Stimulated activated CD8-positive, alpha-beta memory T cell treated with anti-CD3 and anti-CD28 coated beads, Interleukin-15, amount 100 ng/mL, for 1 hour (primary cell): ENCODE data around the gene ANO7.

ENCODE experiments used
- DNase-seq: peaks from one replicate; pipeline ENCODE4 v3.0.0-alpha.2; 2020; ENCODE audit warnings: low read depth

ANO7 gene, protein sequence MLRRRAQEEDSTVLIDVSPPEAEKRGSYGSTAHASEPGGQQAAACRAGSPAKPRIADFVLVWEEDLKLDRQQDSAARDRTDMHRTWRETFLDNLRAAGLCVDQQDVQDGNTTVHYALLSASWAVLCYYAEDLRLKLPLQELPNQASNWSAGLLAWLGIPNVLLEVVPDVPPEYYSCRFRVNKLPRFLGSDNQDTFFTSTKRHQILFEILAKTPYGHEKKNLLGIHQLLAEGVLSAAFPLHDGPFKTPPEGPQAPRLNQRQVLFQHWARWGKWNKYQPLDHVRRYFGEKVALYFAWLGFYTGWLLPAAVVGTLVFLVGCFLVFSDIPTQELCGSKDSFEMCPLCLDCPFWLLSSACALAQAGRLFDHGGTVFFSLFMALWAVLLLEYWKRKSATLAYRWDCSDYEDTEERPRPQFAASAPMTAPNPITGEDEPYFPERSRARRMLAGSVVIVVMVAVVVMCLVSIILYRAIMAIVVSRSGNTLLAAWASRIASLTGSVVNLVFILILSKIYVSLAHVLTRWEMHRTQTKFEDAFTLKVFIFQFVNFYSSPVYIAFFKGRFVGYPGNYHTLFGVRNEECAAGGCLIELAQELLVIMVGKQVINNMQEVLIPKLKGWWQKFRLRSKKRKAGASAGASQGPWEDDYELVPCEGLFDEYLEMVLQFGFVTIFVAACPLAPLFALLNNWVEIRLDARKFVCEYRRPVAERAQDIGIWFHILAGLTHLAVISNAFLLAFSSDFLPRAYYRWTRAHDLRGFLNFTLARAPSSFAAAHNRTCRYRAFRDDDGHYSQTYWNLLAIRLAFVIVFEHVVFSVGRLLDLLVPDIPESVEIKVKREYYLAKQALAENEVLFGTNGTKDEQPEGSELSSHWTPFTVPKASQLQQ

GRCh38 chr2:241188361-241189092 is at the start of gene ANO7:
Gene ANO7 (plus strand): TSS chr2:241188677. CDS start chr2:241190064, 1,387 bp downstream.
- DNase-seq: no peak

DNA sequence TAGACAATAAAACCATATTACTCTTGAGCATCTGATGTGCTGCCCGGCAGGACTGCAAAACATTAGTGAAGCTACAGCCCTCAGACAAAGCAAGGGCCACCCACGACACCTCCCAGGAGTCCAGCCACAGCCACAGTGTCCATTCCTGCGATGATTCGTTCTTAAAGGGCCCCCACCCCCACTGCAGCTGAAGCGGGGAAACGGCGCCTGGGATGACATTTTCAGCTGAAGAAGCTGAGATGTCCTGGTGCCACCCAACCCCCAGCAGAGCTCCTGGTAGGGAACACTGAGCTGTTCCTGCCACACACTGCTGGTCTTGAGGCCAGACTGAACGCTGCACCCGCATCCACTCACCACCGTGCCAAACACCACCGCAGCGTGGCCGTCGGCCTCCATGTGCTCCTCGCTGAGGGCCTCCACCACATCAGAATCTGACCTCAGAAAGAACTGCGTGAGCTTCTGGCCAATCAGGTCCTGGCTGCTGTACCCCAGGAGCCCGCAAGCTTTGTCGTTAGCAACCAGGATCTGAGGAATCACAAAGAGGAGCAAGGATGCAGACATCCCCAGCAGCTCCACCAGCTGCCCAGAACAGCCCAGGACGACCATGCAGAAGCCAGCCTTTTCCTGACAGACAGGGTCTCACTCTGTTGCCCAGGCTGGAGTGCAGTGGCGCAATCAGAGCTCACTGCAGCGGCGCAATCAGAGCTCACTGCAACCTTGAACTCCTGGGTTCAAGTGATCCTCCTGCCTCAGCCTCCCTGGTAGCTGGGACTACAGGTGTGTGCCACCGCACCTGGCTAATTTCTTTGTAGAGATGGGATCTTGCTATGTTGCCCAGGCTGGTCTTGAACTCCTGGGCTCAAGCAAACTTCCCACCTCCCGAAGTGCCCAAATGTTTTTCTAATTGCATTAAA is 48.7 kb upstream of the ANO7 start:
- no peak for DNase-seq

DNA sequence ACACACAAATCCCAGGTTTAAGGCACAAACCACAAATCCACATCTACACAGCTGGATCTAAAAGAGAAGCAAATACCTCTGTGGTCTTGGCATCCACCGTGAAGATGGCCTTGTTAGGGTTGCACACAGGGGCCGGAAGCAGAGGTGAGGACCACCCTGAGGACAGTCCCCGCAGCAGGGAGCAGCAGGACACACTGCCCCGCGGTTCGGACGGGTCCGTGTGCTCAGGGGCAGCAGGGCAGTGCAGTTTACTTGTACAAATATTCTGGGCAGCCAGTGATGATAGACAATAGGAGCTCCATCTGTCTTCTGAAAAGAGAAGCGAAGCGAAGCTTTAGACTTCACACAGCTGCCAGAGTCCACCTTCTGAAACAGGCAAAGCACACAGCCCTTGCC is 48.0 kb upstream of the ANO7 start:
- no peak for DNase-seq

DNA sequence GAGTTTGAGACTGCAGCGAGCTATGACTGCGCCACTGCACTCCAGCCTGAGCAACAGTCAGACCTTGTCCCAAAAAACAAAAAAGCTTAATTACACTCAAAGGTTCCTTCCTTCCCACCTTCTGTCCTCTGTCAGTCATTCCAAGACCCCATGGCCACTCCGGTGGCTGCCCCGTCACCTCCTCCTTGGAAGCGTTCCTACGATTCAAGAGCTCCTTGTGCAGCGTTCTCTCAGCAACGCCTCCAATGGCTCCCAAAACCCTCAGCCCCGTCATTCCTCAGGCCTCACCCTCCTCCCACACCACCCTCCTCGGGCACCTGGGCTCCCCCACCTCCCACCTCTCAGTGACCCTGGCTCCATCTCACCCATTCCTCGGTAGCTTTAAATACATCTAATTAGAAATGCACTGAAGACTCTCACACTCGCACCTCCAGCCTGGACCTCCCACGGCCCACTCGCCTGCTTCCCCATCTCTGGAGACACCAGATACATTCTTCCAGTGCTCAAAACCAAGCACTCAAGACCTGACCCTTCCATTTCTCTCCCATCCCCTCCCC is 47.2 kb upstream of the ANO7 start:
- no peak for DNase-seq

DNA sequence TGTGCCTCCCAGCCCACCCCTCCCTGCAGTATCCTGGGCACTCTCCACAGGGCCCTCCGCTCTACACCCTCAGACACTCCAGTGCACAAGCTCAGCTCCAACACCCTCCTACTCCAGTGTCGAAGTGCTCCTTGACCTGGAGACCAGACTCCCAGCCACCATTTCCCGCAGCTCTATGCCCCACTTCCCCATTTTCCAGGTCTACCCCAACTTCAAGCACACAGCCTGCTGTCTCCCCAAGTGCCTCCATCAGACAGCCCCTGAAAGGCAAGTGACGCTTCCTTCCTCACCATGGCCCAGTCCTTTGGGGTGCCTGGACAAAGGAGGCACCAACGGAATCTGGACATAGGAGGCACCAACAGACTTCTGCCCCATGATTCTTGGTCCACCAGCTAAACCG is 46.4 kb upstream of the ANO7 start:
- no peak for DNase-seq

DNA sequence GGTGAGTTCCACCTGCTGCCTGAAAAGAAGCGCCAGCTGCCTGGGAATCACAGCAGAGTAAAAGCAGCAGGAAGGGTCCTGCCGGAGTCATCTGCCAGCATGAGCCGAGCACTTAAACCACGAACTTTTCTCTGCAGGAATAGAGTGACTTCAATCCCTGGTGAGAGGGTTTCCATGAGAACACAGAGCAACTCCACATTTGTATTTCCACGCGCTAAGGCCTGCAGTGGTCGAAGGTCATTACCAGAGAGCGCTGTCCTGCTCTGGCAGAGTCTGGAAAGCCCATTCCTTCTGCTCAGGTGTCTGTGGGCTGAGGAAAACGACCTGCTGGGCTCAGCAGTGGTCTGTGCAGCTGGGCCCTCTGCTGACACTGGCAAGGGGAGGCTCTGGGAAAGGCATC is 45.9 kb upstream of the ANO7 start:
- no peak for DNase-seq

- DNase-seq: no peak
Measured at GRCh38 chr2:241146286-241146685, 42.2 kb upstream of the ANO7 start.

DNA sequence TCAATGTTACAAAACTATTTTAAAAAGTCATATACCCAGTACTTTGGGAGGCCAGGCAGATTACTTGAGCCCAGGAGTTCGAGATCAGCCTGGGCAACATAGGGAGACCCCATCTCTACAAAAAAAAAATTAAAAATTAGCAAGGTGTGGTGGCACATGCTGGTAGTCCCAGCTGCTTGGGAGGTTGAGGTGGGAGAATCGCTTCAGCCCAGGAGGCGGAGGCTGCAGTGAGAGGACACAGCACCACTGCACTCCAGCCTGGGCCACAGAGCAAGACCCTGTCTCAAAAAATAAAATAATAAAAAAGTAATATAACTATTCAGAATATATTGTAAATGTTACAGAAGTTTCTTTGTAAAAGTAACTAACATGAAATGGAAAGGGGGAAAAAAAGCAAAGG is 41.1 kb upstream of the ANO7 start:
- DNase-seq: no peak

GRCh38 chr2:241148239-241148638 is 40.2 kb upstream of the ANO7 start:
- DNase-seq: no peak

GRCh38 chr2:241148891-241149674 is 39.4 kb upstream of the ANO7 start, which contains the start of gene PASK:
Gene PASK (minus strand): TSS chr2:241149472. CDS start chr2:241143032, 6,440 bp downstream.
- peak; percentile 88 for DNase-seq

DNA sequence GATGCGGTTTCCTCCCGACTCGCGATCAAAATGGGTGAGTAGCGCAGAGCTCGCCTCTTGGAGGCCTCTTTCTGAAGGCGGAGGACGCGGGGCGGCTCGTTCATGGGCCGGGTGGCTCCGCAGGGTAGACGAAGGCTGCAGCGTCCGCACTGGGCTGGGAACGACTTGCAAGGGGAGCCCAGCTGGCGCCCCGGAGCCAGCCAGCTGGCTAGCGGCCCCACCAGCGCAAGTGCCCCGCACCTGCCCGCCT is 38.9 kb upstream of the ANO7 start:
- DNase-seq: no peak

GRCh38 chr2:241149925-241150659 is 38.4 kb upstream of the ANO7 start, which contains the start of gene PPP1R7:
Gene PPP1R7 (plus strand): TSS chr2:241150467. CDS start chr2:241150496, 29 bp downstream.
- DNase-seq: peak; percentile 86

GRCh38 chr2:241150660-241151530 is 37.6 kb upstream of the ANO7 start:
- DNase-seq: no peak

DNA sequence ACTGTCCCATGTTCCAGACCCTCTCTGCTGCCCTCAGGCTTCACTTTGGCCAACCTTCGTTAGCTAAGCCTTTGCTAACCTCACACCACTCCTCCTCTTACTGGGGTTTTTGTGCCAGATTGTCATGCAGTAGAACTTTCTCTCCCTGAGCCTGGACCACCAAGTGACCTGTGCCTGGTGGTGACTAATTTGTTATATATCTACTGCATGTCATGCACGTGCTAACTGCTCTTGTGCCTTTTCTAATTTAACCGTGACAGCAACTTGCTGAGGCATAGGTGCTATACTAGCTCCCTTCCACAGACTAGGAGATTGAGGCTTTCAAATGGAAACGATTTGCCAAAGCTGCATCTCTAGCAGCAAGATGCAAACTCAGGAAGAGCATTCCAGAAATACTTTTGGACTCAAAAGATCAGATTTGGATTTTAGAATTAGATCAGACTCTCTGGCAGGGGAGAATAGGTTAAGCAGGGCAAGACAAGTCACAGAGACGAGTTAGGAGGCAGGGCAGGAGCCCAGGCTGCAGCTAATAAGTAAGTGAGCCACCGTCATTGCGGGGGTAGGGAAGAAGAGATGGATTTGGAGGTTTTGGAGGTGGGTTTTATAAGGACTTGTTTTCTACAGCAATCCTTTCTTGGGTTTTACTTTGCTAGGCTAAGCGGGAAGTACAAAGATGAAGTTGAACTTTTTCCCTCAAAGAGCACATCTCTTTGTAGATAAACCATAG is 36.4 kb upstream of the ANO7 start:
- DNase-seq: no peak

GRCh38 chr2:241153616-241154015 is 34.9 kb upstream of the ANO7 start:
- DNase-seq: no peak

- no peak for DNase-seq
Measured at GRCh38 chr2:241154915-241155314, 33.6 kb upstream of the ANO7 start.

DNA sequence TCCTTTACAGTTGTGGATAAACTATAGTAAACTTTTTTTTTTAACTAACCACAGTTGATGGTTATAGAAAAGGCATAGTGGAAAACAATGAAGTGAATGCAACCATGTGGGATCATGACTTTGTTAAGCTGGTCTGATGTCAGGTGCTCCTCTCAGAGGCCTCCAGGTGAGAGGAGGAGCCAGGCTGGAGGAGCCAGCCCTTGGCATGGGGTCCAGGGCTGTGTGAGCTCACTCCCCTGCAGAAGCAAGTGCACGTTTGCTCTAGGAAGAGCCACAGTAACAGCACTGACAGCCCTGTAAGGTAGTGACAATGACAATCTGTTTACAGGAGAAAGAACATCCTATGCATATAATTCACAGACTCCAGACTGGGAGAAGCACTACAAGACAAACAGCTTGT is 32.5 kb upstream of the ANO7 start:
- DNase-seq: no peak

- no peak for DNase-seq
Measured at GRCh38 chr2:241156971-241157441, 31.5 kb upstream of the ANO7 start.
